Stimulated activated CD8-positive, alpha-beta memory T cell treated with anti-CD3 and anti-CD28 coated beads, Interleukin-2, amount 100 ng/mL, for 1 hour (primary cell): ENCODE data around the gene ATG9B.
"Not testable (repeated sequence)": the region's sequence is repeated elsewhere in the genome, so short reads cannot be mapped to it uniquely, and the experiment has no call there.

ENCODE experiments used
- DNase-seq, 2 donors: peaks; one replicate each; pipeline ENCODE4 v3.0.0-alpha.2; 2020; ENCODE audit warnings: low read depth in 2 of 2

ATG9B gene

GRCh38 chr7:151057989-151058780, 33.9 kb upstream of the ATG9B start:
- DNase-seq: peak; percentile 88 to 92

DNA sequence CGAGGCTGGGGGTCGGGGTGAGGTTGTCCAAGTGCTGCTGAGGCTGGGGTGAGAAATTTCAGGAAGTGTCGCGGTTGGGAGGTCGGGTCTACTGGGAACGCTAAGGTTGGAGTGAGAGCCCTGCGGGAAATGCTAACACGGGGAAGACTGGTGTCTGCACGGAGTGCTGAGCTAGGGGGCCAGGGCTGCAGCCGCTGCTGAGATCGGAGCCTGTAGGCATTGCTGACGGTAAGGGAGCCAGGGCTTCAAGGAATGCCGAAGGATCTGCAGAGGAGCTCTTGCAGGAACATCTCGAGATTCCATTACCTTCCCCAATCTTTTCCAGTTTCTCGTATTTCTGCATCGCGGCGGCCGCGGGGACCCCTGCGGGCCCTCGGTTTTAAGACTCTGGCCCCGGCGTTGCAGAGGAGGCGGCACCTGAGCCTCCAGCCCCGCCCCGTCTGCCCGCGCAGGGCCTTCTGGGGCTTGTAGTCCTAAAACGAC, 33.3 kb upstream of the ATG9B start, which contains the start of gene CDK5:
Gene CDK5 (minus strand): TSS at position 392 of the 483 bp plus-strand sequence. CDS start 49 bp downstream, at position 343.
- DNase-seq: no peak

GRCh38 chr7:151056666-151057505, 32.6 kb upstream of the ATG9B start:
- no peak for DNase-seq

- DNase-seq: no peak
These were observed 32.0 kb upstream of the ATG9B start for GRCh38 chr7:151056283-151056665.

- no peak for DNase-seq
These were observed 29.5 kb upstream of the ATG9B start for GRCh38 chr7:151053751-151054150.

DNA sequence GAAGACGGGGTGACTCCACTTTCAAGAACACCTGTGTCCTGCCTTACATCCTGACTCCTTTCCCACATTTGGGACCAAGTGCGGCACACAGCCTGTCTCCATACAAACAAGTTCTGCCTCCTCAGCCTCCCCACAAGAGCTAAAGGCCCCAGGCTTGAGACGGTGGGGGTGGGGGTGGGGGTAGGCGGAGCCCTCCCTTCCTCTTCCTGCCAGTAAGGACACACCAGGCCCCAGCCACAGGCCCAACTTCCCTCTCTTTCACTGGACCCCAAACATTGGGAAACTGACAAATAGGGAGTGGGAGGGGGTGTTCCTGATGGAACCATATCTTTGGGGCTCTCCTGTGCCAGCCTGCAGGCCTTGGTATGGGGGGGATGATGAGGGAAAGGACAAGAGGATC, 28.8 kb upstream of the ATG9B start:
- DNase-seq: no peak

GRCh38 chr7:151051108-151051507, 26.8 kb upstream of the ATG9B start:
- no peak for DNase-seq

DNA sequence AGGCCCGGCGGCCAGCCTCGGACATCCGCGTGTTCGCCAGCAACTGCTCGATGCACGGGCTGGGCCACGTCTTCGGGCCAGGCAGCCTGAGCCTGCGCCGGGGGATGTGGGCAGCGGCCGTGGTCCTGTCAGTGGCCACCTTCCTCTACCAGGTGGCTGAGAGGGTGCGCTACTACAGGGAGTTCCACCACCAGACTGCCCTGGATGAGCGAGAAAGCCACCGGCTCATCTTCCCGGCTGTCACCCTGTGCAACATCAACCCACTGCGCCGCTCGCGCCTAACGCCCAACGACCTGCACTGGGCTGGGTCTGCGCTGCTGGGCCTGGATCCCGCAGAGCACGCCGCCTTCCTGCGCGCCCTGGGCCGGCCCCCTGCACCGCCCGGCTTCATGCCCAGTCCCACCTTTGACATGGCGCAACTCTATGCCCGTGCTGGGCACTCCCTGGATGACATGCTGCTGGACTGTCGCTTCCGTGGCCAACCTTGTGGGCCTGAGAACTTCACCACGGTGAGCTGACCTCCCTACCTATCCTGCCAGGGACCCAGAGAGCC, 24.7 kb upstream of the ATG9B start:
- DNase-seq: no peak

DNA sequence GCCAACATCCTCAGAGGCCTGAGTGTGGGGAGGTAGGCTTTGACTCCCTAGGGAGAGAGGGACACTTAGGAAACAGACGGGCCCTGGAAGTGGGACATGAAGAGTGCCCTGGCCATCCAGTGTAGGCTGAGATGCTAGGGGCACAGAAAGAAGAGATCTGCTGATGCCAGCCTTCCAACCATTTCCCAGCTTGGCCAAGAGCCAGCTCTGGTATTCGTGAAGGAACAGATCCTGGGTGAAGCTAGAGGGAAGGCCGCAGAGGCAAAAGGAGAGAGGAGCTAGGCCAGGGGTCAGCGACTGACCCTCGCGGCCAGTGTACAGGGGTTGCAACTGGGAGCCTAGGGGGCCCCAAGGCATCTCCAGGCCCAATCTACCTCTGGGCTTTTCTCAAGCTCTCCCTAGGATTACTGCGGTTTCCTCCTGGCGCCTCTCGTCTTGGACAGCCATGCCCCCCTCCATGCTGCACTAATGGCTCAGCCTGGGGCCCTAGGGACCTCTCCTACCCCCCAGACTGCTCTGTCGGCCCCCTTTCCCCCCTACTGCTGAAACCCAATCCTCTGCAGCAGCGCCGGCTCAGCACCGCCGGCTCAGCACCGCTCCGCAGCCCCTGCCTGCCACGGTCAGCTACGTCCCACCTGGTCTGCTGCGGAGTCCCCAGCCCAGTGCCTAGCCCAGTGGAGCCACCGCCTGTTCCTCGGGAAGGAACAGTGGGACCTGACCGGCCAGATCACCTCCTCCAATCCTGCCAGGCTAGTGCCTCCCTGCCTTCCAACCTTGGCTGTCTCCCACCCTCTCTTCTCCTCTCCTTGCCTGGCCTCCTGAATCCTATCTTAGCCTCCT, 23.9 kb upstream of the ATG9B start, which contains the start of gene ASIC3:
Gene ASIC3 (plus strand): TSS at position 556 of the 840 bp plus-strand sequence. CDS start 355 bp downstream, outside the sequence.
- no peak for DNase-seq

DNA sequence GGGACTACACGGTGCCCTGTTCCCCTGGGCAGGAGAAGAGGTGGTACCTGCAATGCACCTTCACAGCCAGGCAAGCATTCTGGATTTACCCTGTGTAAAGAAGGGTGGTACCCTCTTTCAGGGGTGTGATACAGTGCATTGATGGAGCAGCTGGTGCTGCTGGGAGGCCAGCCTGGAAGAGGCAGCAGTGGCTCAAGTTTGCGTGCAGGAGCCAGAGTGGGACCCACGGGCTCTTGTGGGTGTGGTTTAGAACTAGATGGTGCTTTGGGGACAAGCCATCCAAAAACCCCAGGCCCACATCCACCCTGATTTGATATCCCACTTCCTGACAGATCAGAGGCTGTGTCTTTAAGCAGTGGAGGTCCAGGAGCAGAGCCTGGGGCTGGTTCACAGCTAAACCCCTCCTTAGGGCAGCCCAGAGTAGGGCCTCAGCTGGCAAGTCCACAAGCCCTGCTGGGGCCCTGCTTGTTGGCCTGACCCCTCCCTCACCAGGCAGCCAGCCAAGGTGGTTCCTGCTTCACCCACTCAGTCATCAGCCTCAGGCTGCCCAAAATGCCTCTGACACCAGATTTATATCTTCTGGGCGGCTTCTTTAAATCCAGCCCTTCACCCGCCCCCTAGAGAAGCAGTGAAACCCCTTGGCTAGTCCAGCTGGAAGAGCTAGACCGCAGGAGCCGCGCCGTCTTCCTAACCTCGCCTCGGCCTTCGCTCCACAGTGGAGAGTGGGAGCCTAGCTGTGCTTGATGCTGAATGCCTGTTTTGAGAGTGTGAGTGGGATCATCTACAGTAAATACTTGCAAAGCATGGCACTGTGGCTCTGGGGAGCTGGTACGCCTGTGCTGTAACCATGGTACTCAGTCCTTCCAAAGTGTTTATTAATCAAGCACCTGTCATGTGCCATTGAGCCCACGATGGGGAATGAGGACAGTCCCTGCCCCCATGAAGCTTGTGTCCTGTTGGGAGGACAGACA, 22.6 kb upstream of the ATG9B start:
- no peak for DNase-seq

DNA sequence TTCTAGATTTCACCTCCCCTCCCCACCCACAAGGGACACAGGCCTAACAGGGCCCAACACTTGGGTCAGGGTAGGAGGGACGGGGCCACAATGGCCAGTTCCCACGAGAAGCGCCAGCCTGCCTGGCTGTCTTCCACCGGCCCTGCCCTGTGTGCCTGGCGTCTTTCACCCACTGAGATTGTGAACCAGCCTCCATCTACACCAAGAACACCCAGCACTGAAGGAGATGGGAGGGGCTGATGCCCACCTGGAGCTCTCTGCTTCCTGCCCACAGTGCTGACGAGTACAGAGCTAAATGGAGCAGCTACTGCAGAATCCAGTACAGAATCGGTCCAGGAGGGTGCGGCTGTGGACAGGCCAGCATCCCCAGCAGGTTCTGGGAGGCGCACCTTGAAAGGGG, 21.7 kb upstream of the ATG9B start:
- no peak for DNase-seq

GRCh38 chr7:151045262-151045661, 21.0 kb upstream of the ATG9B start:
- DNase-seq: no peak

GRCh38 chr7:151043959-151044358, 19.7 kb upstream of the ATG9B start:
- no peak for DNase-seq

GRCh38 chr7:151043449-151043848, 19.2 kb upstream of the ATG9B start:
- not testable (repeated sequence) for DNase-seq

GRCh38 chr7:151040616-151041375, 16.5 kb upstream of the ATG9B start:
- no peak for DNase-seq

DNA sequence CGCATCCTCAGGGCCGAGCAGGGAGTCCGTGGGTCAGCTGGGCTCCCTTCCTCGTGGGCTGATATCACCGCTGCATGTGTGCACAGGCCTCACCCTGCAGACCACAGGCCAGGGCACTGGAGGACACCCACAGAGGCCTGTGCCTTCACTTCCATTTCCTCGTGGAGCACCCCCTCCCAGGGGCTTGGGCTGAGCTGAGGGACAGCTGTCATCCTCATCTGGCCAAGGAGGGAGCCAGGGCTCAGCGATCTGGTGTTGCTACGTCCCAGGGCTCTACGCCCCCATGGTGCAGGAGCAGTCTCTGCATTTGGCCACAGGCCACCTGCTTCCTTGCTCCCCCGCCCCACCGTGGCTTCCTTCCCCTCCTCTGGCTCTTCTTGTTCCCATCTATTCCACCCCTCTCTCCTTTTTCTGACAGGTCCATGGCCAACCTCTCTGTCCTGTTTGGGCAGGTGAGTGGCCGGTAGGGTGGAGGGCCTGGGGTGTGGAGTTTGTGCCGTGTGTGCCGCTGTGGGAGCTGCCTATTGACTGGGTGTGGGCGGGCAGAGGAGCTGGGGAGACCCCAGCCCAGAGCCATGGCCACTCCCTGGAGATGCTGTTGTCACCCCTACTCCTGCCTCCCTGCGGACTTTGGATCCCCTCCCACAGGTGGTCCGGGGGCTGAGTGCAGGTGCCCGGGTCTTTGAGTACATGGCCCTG, 15.7 kb upstream of the ATG9B start:
- no peak for DNase-seq

DNA sequence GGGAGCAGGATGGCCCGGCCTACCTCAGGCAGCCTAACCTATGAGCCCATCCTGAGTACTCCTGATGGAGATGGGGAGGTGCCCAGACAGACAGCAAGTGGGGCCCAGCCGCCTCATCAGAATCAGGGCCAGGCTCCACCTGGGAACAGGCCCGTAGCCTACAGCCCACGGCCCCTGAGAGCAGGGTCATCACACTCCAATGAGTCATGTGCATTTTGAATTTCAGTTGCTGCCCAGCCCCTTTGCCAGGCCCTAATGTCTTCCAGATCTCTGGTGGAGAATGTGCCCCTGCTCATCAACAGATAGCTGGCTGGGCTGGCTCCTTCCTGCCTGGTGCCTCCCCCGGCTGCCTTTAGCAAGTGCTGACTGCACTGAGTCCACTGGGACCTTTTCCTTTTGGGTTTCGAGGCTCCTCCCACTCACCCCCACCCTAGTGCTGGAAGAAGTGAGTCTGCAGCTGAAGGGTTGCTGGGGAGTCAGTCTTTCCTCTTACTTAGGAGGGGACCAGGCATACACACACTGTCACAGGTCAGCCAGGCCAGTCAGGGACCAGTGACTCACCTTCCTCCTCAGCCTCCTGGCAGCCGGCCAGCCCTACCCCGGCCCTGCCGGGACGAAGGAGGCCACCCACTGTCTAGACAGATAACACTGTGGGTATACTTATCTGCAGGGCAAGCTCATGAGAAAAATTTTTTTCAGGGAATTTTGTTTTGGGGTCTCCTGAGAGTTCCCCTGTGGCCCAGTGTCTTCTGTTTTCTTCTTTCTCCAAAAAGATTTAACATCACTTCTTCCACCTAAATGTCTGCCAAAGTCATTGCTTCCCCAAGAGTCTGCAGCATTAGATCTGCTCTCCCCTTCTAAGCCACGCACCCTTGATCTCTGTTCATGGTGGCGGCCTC, 14.9 kb upstream of the ATG9B start:
- DNase-seq: peak in 1 of 2 donors; percentile 25

DNA sequence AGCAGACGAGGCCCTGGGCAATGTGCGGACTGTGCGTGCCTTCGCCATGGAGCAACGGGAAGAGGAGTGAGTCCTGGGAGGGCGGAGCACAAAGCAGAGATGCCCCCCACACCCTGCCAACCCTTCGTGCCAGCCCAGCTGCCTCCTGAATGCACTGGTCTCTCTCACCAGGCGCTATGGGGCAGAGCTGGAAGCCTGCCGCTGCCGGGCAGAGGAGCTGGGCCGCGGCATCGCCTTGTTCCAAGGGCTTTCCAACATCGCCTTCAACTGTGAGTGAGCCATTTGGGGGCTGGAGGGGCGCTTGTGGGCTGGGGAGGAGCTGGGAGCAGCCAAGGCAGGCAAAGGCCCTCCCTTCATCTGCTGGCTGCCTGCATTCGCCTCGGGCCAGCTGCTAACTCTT, 11.6 kb upstream of the ATG9B start:
- no peak for DNase-seq
